PC-9 (cell line): ENCODE measurements around the gene PIK3R4.

Source experiments
- CTCF ChIP-seq: fragments of 200-600 bp; sonication (generic); conservative IDR thresholded peaks from 2 replicates; pipeline ENCODE4 v1.6.1; 2017; ENCODE audit warnings: mixed run types, antibody characterized with exemption, mild to moderate bottlenecking, moderate library complexity
- EZH2 ChIP-seq: fragments of 200-600 bp; sonication (generic); IDR thresholded peaks from 2 replicates; pipeline ENCODE4 v1.8.0; 2017; ENCODE audit warnings: antibody characterized with exemption, low read depth

DNA sequence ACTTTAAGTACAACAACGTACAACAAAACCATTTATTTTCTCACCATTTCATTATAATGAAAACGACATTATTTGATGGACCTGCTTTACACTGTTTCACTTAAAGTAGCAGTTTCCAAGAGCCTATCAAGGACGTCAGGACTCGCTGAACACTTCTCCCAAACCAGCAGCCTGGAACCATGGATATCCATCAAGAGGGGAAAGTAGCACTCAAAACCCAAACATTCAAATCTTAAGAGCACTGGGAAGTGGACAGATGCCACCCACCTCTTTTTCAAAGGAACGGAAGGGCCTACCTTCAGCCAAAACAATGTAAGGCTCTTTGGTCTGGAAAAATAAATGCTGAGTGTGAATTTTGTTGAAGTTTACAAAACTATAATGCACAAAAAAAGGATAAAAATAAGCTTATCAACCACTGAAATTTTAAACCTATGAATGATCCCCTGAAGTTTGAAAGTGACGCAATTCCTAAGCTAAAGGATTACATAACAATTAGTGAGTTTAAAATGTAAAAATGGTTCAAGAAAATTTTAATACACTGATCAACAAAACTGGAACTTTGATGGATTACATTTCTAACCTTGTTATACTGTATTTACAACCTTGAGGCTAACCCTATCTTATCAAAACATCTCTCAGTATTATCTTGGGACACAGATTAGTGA lies 4.6 kb downstream of the PIK3R4 start:
- TF ChIP-seq CTCF, result no peak
- TF ChIP-seq EZH2, result no peak
